ENCODE measurements around the gene GAS1.

The GAS1 gene

DNA sequence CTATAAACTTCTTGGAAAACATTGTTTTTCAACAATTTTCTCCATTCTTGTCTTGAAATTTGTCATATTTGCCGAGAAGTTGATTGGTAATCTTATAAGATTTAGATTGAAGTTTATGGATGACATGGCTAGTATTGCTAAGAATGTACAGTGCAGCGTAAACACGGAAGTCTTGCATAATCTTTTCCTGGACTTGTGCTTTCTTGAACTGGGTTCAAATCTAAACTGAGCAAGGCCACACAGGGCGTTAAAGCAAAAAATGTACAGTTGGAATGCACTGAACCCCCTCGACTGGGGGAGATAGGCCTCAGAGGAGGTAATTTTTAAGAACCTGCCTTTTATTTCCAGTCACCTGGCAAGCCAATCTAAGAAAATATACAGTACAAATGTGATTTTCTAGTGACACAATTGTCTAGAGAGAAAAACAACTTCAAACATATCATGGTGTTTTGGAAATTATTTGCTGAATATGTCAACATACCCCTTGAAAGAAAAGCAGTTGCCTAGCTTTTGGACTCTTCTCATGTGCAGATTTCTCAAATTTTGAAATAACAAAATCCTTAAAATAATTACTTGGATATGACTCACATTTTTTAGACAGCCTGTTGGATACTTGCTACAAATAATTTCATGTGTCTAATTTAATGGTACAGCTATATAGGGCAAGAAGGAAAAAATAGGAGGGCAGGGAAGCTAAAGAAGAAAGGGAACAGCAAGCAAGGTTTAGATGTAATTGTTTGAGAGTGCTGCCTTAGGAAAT lies 18.5 kb upstream of the GAS1 start:
- no peak for TF ChIP-seq Cebpa-rat (IDR thresholded peaks at IDR 0.05)
- no peaks in the 10 kb centered on the region for H3K27me3 ChIP-seq
- no peaks in the 10 kb centered on the region for H3K9me3 ChIP-seq
- no peak overlapping the region for H3K4me2 ChIP-seq
- H3K36me3 ChIP-seq: no peaks in the 10 kb centered on the region
- no peak overlapping the region for H3K4me3 ChIP-seq
- H4K20me1 ChIP-seq: no peaks in the 10 kb centered on the region
- no peak overlapping the region for H3K9ac ChIP-seq
- H3K4me1 ChIP-seq: peaks cover 10% of the 10 kb centered on the region; the same call in 1 of the 2 replicates
- H3K27ac ChIP-seq: no peak overlapping the region

DNA sequence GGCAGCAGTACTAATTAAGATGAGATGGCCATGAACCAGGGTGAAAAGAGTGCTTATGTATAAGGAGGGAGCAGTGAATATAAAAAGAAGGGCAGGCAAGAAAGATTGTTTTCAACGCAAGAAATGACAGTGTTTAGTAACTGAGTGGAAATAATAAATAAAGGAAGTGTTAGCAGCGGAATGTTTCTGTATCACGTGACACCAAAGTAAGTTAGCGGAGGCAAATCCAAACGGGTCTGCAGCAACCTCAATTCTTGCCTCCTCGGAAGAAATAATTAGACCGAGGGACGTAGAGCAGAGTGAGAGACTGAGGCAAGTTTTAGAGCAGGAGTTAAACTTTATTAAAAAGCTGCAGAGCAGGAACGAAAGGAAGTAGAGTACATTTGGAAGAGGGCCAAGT lies 15.4 kb upstream of the GAS1 start:
- Histone ChIP-seq H3K9me3 (no peaks in the 10 kb centered on the region), H4K20me1 (no peaks in the 10 kb centered on the region), H3K9ac (no peak overlapping the region), H3K4me2 (no peak overlapping the region), H3K27ac (no peak overlapping the region), H3K4me1 (peaks cover 20% of the 10 kb centered on the region), H3K4me3 (no peak overlapping the region), H3K27me3 (no peaks in the 10 kb centered on the region), H3K36me3 (no peaks in the 10 kb centered on the region)
- TF ChIP-seq Cebpa-rat (IDR thresholded peaks at IDR 0.05): no peak

DNA sequence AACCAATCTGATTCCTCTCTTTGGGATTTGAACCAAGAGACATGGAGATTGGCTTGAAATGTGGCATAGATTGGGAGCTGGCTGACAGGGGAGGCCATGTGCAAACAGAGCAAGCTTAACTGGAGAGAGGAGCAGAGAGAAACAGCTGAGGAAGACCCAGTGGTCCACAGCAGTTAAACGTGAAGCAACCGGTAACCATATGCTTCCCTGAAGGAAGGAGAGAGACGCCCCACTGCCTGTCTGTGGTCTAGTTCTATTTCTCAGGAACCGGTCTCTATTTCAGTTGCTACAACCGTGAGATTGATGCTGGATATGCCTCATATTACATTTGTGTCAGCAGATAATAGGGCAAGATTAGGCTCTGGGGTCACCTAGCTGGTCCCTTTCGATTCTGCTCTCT lies 13.6 kb upstream of the GAS1 start:
- Histone ChIP-seq H3K9ac (no peak overlapping the region), H3K4me1 (peaks cover 20% of the 10 kb centered on the region), H3K4me2 (peak overlapping the region; percentile 48), H3K27me3 (no peaks in the 10 kb centered on the region), H4K20me1 (no peaks in the 10 kb centered on the region), H3K27ac (no peak overlapping the region), H3K9me3 (no peaks in the 10 kb centered on the region), H3K4me3 (no peak overlapping the region), H3K36me3 (no peaks in the 10 kb centered on the region)
- peak; percentile 8; the same call in 1 of the 2 replicates for TF ChIP-seq Cebpa-rat (IDR thresholded peaks at IDR 0.05)

DNA sequence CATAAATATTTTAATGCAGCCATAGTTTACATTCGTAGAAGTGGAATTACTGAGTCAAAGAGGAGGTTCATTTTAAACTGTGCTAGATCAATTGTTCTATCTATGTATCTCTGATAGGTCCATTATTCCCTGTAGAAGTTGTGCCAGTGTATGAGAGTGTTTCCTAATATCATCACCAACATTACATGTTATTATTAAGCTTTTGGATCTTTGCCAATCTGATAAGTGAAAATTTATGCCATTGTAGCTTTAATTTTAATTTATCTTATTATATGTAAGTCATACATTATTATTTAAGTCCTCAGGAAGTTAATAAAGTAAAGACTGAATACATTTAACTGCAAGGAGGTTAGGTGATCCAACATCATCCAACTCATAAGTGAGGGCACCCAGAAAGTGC lies 10.9 kb upstream of the GAS1 start:
- H3K27ac ChIP-seq: no peak overlapping the region
- no peaks in the 10 kb centered on the region for H3K27me3 ChIP-seq
- no peak overlapping the region for H3K4me2 ChIP-seq
- no peak overlapping the region for H3K4me3 ChIP-seq
- TF ChIP-seq Cebpa-rat (IDR thresholded peaks at IDR 0.05): no peak
- H3K36me3 ChIP-seq: no peaks in the 10 kb centered on the region
- H3K9me3 ChIP-seq: no peaks in the 10 kb centered on the region
- H4K20me1 ChIP-seq: no peaks in the 10 kb centered on the region
- no peak overlapping the region for H3K9ac ChIP-seq
- H3K4me1 ChIP-seq: peaks cover 20% of the 10 kb centered on the region

DNA sequence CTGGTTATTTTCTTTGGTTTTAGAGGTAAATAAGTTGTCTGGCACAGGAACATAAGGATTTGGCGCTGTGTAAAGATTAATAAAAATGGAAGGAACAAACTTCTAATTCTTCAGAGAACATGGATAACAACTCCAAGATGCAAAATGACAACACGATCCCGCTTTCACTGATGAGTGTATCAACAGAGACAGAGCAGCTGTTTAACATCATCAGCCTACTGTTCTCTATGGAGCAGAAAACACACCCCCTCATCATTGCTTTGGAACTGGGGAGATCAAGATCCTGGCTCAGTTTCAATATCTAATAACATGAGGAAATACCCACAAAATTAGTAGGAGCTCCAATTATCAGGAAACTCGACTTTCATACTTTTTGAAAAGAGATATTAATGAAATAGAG lies 8.3 kb upstream of the GAS1 start:
- Histone ChIP-seq H3K36me3 (no peaks in the 10 kb centered on the region), H3K4me1 (peaks cover 8% of the 10 kb centered on the region), H3K4me2 (no peak overlapping the region), H3K4me3 (no peak overlapping the region), H4K20me1 (no peaks in the 10 kb centered on the region), H3K27ac (no peak overlapping the region), H3K27me3 (no peaks in the 10 kb centered on the region), H3K9ac (no peak overlapping the region), H3K9me3 (peaks cover 21% of the 10 kb centered on the region)
- no peak for TF ChIP-seq Cebpa-rat (IDR thresholded peaks at IDR 0.05)

DNA sequence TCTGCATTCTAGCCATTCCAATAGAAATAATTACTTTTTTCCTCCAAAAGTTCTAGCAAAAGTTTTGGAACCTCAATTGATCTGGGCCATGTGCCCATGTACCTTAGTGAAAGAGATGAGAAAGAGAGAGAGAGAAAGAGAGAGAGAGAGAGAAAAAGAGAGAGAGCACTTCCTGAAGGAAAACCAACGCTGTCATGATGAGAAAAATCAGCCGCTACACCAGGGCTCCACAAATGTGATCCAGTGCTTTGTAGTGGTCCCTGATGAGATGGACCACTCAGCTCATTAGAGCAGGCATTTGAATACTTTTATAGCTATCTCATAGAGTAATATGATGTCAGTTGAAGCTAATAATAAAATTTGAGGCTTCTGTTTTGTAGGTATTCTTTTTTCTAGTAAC lies 7.7 kb upstream of the GAS1 start:
- no peak for TF ChIP-seq Cebpa-rat (IDR thresholded peaks at IDR 0.05)
- no peaks in the 10 kb centered on the region for H4K20me1 ChIP-seq

DNA sequence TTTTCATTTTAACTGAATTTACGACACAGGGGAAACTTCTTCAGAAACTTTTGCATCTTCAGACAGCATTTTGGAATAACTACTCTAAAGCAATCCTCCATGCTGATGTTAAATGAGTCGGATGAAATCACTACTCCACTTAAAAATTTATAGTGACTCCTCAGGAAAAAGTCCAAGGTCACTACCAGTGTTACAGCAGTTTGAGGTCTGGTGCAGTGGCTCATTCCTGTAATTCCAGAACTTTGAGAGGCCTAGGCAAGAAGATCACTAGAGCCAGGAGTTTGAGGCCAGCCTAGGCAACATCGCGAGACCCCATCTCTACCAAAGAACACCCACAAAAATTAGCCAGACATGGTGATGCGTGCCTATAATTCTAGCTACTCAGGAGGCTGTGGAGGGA lies 5.9 kb upstream of the GAS1 start:
- no peaks in the 10 kb centered on the region for H3K36me3 ChIP-seq
- peaks cover 10% of the 10 kb centered on the region for H3K4me1 ChIP-seq
- peaks cover 26% of the 10 kb centered on the region for H3K9me3 ChIP-seq
- H3K9ac ChIP-seq: no peak overlapping the region
- no peaks in the 10 kb centered on the region for H4K20me1 ChIP-seq
- H3K4me2 ChIP-seq: no peak overlapping the region
- H3K27me3 ChIP-seq: no peaks in the 10 kb centered on the region
- no peak overlapping the region for H3K27ac ChIP-seq
- no peak for TF ChIP-seq Cebpa-rat (IDR thresholded peaks at IDR 0.05)
- H3K4me3 ChIP-seq: no peak overlapping the region

More for the DNA sequence above, 7.7 kb upstream of the GAS1 start:
- Histone ChIP-seq H3K9ac (no peak overlapping the region), H3K9me3 (peaks cover 26% of the 10 kb centered on the region), H3K36me3 (no peaks in the 10 kb centered on the region), H3K4me3 (no peak overlapping the region), H3K27ac (no peak overlapping the region), H3K27me3 (no peaks in the 10 kb centered on the region), H3K4me2 (no peak overlapping the region), H3K4me1 (0 out of 2 replicates have a peak, but pooled peaks cover 3% of the 10 kb centered on the region)

DNA sequence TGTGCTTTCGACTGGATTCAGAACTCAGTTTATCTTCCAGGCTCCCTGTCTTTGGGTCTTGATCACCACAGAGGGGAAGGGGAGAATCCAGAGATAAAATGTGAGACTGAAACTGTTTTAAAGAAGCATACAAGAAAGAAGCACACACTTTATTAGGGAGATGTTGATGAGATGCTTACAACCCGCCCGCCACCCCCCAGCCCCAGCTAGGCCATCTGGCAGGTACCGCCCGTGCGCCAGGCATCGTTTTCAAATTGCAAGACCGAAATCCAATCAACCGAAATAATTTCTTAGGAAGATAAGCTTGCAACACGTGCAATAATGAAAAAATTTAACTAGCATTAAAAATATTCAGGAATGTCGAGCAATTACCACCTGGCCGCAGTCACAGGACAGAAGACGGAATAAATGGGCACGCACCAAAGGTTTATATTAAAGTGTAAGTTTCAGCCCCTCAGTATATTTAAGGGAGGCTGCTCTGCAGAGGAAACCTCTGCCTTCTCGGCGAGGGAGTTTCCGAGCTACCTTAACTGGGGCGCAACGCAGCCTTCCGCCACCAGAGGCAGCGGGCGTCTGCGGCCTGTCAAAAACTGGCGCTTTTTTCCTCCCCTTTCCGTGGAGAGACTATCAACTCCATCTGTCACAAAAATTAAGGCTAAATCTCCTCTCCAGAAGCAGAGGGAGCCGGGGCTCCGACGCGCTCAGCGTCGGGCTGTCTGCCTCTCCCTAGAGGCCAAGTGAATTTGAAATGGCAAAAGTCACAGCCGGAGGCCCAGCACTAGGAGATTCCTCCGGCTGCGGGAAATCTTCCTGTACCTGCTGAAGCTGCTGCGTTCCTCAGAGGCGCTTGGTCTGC lies 996 bp upstream of the GAS1 start:
- Histone ChIP-seq H3K9me3 (peaks cover 26% of the 10 kb centered on the region), H3K9ac (peak overlapping the region; percentile 71), H3K4me3 (peak overlapping the region; percentile 90), H3K27ac (no peak overlapping the region), H3K4me2 (peak overlapping the region; percentile 93), H4K20me1 (peaks cover 15% of the 10 kb centered on the region; the same call in 1 of the 2 replicates), H3K27me3 (peaks cover 9% of the 10 kb centered on the region; the same call in 1 of the 2 replicates), H3K36me3 (no peaks in the 10 kb centered on the region), H3K4me1 (peaks cover 34% of the 10 kb centered on the region)
- TF ChIP-seq Cebpa-rat (IDR thresholded peaks at IDR 0.05): no peak

DNA sequence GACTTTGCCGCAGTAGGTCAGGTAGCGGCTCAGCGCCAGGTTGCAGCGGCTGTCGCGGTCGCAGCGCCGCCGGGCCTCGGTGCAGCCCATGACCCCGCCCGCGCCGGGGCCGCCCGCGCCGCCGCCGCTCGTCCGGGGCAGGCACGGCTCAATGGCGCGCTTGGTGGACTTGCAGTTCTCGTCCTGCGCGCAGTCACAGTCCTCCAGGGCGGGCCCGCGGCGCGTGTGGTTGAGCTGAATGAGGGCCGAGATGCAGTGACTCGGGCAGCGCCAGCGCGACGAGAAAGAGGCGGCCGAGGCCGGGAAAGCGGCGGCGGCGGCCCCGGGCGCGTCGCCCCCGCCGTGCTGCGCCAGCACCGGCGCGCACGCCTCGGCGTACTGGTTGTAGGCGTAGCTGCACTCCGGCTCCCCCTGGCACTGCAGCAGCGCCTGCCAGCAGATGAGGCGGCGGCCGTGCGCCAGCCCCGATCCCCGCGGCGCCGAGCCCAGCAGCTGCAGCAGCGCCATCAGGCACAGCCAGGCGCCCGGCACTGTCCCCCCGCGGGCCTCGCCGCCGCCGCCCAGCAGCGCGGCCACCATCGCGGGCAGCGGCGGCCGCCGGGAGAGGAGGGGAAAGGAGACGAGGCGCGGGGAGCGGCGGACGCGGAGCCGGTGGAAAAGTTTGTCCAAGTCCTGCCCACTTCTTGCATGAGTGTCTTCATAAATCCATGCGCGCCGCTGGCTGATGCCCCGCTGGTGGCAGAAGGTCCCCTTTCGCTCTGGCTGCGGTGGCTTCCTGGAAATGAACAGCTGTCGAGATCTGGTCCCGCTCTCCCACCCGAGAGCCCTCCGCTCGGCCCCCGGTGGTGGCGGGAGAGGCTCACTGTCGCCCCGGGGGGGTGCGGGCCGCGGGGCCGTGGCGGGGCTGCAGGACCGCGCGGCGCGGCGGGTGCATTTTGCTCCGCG lies 833 bp downstream of the GAS1 start:
- Histone ChIP-seq H3K4me3 (peak overlapping the region; percentile 90), H3K9ac (peak overlapping the region; percentile 85), H3K9me3 (peaks cover 13% of the 10 kb centered on the region), H4K20me1 (peaks cover 15% of the 10 kb centered on the region; the same call in 1 of the 2 replicates), H3K4me1 (peaks cover 34% of the 10 kb centered on the region), H3K27me3 (peaks cover 22% of the 10 kb centered on the region; the same call in 1 of the 2 replicates), H3K27ac (peak overlapping the region; percentile 81), H3K36me3 (no peaks in the 10 kb centered on the region), H3K4me2 (peak overlapping the region; percentile 93)
- TF ChIP-seq Cebpa-rat (IDR thresholded peaks at IDR 0.05): no peak

Data from BLaER1 (cell line).